Calu3 (cell line): ENCODE results near the gene MAGI1. TPM values are rescaled to one million over a fixed set of nuclear protein-coding genes. Genes with fewer than 3 reads are reported as not detected.
"Not testable (repeated sequence)": the region's sequence is repeated elsewhere in the genome, so short reads cannot be mapped to it uniquely, and the experiment has no call there.

Experiments used
- BruUV-seq: library from RNA; stranded (reverse); fragments of 400-500 nt; replicated peaks from 2 replicates; lab custom pipeline; 2021; lab: Mats Ljungman, UMichigan
- CTCF ChIA-PET: fragments of 300-600 bp; sonication (Branson Sonifier 250); formaldehyde crosslinking; loops from one replicate; lab custom pipeline; 2022; ENCODE audit warnings: antibody characterized with exemption; lab: Charles Lee
- DNase-seq: peaks from one replicate; pipeline ENCODE4 v3.0.0; 2022
- H3K27ac Mint-ChIP-seq: one replicate; pipeline ENCODE4 v1.8.0; 2022; ENCODE audit warnings: mixed read lengths; ENCODE audit not compliant: unreplicated experiment
- H3K27me3 Mint-ChIP-seq: one replicate; pipeline ENCODE4 v1.8.0; 2022; ENCODE audit warnings: mixed read lengths; ENCODE audit not compliant: unreplicated experiment
- H3K36me3 Mint-ChIP-seq: one replicate; pipeline ENCODE4 v1.8.0; 2022; ENCODE audit warnings: mild to moderate bottlenecking, moderate library complexity, mixed read lengths; ENCODE audit not compliant: insufficient read depth, unreplicated experiment
- H3K4me1 Mint-ChIP-seq: one replicate; pipeline ENCODE4 v1.8.0; 2022; ENCODE audit warnings: mild to moderate bottlenecking, low read depth, mixed read lengths; ENCODE audit not compliant: unreplicated experiment
- H3K4me3 Mint-ChIP-seq: one replicate; pipeline ENCODE4 v1.8.0; 2022; ENCODE audit warnings: mild to moderate bottlenecking, low read depth, moderate library complexity, mixed read lengths; ENCODE audit not compliant: unreplicated experiment
- H3K9me3 Mint-ChIP-seq: one replicate; pipeline ENCODE4 v1.8.0; 2022; ENCODE audit warnings: low read depth, mixed read lengths; ENCODE audit not compliant: unreplicated experiment
- CTCF ChIP-seq: fragments of 200-600 bp; IDR thresholded peaks from one replicate; pipeline ENCODE4 v1.8.0; 2022; ENCODE audit warnings: antibody characterized with exemption; ENCODE audit not compliant: unreplicated experiment
- intact Hi-C: fragments of 100-400 bp; cut with micrococcal nuclease; formaldehyde crosslinking; loops from one replicate; pipeline ENCODE4 v1.10.0; 2022; ENCODE audit not compliant: unreplicated experiment
- total RNA-seq: library from RNA; stranded (reverse); gene quantifications from 2 replicates; pipeline ENCODE4 v1.2.3, GENCODE V29; 2022

The MAGI1 gene
- total RNA-seq, 1 experiment from 2014 or later: 76.4 TPM

DNA sequence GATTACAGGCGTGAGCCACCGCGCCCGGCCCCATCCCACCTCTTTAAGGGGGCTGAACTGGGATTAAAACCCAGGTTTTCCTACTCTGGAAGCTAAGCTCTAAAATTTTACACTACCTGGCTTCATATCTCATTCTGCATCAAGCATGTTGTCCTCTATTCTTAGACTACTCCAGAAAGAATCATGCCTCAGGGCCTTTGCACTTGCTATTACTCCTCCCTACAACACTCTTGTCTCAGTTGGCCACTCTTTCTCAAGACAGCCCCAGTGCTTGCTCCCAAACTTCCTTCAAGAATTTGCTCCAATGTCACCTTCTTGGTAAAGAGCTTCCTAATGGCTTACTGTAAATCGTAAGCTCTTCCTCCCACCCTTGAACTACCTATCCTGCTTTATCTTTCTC is 521.7 kb downstream of the MAGI1 start:
- no peak for TF ChIP-seq CTCF
- DNase-seq: no peak
- no peaks in the 10 kb centered on the region for H3K4me1 Mint-ChIP-seq
- H3K27ac Mint-ChIP-seq: no peak overlapping the region
- intact Hi-C loops: no loop called here
- no peaks in the 10 kb centered on the region for H3K36me3 Mint-ChIP-seq
- no peaks in the 10 kb centered on the region for H3K27me3 Mint-ChIP-seq
- CTCF ChIA-PET: no interaction called here
- BruUV-seq: no TSS peak
- H3K9me3 Mint-ChIP-seq: no peaks in the 10 kb centered on the region
- H3K4me3 Mint-ChIP-seq: no peak overlapping the region

GRCh38 chr3:65514317-65514716 is 524.4 kb downstream of the MAGI1 start:
- intact Hi-C loops, BruUV-seq, H3K9me3 Mint-ChIP-seq, H3K4me1 Mint-ChIP-seq, H3K4me3 Mint-ChIP-seq, H3K27me3 Mint-ChIP-seq, H3K27ac Mint-ChIP-seq, H3K36me3 Mint-ChIP-seq, DNase-seq, CTCF ChIA-PET: not testable (repeated sequence)

DNA sequence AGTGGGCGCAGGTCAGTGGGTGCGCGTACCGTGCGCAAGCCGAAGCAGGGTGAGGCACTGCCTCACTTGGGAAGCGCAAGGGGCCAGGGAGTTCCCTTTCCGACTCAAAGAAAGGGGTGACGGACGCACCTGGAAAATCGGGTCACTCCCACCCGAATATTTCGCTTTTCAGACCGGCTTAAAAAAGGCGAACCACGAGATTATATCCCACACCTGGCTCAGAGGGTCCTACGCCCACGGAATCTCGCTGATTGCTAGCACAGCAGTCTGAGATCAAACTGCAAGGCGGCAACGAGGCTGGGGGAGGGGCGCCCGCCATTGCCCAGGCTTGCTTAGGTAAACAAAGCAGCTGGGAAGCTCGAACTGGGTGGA is 529.3 kb downstream of the MAGI1 start:
- H3K4me3 Mint-ChIP-seq, H3K36me3 Mint-ChIP-seq, CTCF ChIA-PET, BruUV-seq, H3K4me1 Mint-ChIP-seq, H3K27me3 Mint-ChIP-seq, DNase-seq, intact Hi-C loops, H3K9me3 Mint-ChIP-seq, H3K27ac Mint-ChIP-seq: not testable (repeated sequence)

DNA sequence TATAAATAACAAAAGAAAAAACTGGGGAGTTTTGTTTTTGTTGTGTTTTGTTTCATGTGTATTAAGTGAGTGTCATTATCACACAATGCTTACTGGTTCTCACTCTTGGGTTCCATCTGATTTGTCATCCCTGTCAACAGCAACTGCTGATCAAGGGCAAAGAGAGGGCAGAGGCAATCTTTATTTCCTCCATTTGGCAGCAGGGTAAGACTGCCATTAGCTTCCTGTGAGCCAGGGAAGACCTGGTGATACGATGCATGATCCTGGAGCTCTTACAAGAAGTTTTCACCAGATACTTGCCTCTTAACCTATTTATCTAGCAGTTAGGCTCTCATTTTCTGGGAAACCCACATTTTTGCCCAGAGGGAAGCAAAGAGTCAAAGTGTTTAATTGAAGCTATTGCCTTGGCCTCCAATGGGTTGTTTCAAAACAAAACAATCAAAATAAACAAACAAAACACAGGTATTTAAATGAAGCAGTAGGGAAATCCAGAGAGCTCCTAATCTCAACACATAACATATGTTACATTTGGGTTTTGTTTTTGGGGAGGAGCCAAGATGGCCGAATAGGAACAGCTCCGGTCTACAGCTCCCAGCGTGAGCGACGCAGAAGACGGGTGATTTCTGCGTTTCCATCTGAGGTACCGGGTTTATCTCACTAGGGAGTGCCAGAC is 529.8 kb downstream of the MAGI1 start:
- BruUV-seq: no TSS peak

GRCh38 chr3:65507437-65507836 is 531.3 kb downstream of the MAGI1 start:
- H3K9me3 Mint-ChIP-seq: no peaks in the 10 kb centered on the region
- H3K4me1 Mint-ChIP-seq: peaks cover 9% of the 10 kb centered on the region
- no peak overlapping the region for H3K4me3 Mint-ChIP-seq
- no peak overlapping the region for H3K27ac Mint-ChIP-seq
- intact Hi-C loops: no loop called here
- no peaks in the 10 kb centered on the region for H3K36me3 Mint-ChIP-seq
- CTCF ChIA-PET: no interaction called here
- no TSS peak for BruUV-seq
- TF ChIP-seq CTCF: no peak
- DNase-seq: no peak
- no peaks in the 10 kb centered on the region for H3K27me3 Mint-ChIP-seq

More for the DNA sequence above, 529.8 kb downstream of the MAGI1 start:
- no peak for DNase-seq
- no peak for TF ChIP-seq CTCF
- Mint-ChIP-seq H3K4me3 (no peak overlapping the region), H3K27me3 (no peaks in the 10 kb centered on the region), H3K27ac (no peak overlapping the region), H3K4me1 (no peaks in the 10 kb centered on the region), H3K9me3 (no peaks in the 10 kb centered on the region), H3K36me3 (no peaks in the 10 kb centered on the region)
- intact Hi-C loops: no loop called here
- CTCF ChIA-PET: no interaction called here
